ENCODE measurements around the gene STAT3. TPM values are rescaled to one million over a fixed set of nuclear protein-coding genes. Genes with fewer than 3 reads are reported as not detected.

Gene STAT3
- total RNA-seq, 1 donor from 2014 or later = 210 TPM

- Histone ChIP-seq H3K27me3 (no peaks in the 10 kb centered on the region), H3K4me1 (peaks cover 50% of the 10 kb centered on the region), H3K36me3 (no peaks in the 10 kb centered on the region), H3K9me3 (no peaks in the 10 kb centered on the region), H3K4me3 (no peak overlapping the region), H3K27ac (peak overlapping the region; percentile 37)
- TF ChIP-seq CTCF (IDR thresholded peaks at IDR 0.05) = no peak
- TF ChIP-seq POLR2AphosphoS5 (IDR thresholded peaks at IDR 0.05; ENCODE audit: insufficient read depth in 1 of 2, low read depth in 1 of 2) = no peak
- no peak for TF ChIP-seq POLR2A (IDR thresholded peaks at IDR 0.05)
- no peak for DNase-seq (ENCODE audit: extremely low spot score in 2 of 2)
- intact Hi-C loops (cut with DNase I) = loop anchor here (5.0 kb wide), 1 partner anchor 97 kb away; no protein-coding TSS in a partner anchor
Measured at GRCh38 chr17:42424991-42425610, 36.9 kb upstream of the STAT3 start.

- intact Hi-C loops (cut with DNase I) = loop anchor here (2.0 to 5.0 kb wide), 2 partner anchors 35 to 99 kb away; partner anchors contain the start of gene ATP6V0A1
- H3K4me3 ChIP-seq = peak overlapping the region; percentile 93
- DNase-seq (ENCODE audit: extremely low spot score in 2 of 2) = no peak
Measured at GRCh38 chr17:42423766-42424165, 35.5 kb upstream of the STAT3 start.

GRCh38 chr17:42422958-42423712, 34.9 kb upstream of the STAT3 start, which contains the start of gene CAVIN1:
Gene CAVIN1, minus strand, starts transcription at chr17:42423256. Its CDS starts 159 bp downstream, at chr17:42423097.
- TF ChIP-seq POLR2AphosphoS5 (IDR thresholded peaks at IDR 0.05; ENCODE audit: insufficient read depth in 1 of 2, low read depth in 1 of 2) (peak; percentile 95 to 100), POLR2A (IDR thresholded peaks at IDR 0.05) (peak in 1 of 2 donors; percentile 97), CTCF (IDR thresholded peaks at IDR 0.05) (no peak)
- Histone ChIP-seq H3K27me3 (no peaks in the 10 kb centered on the region), H3K36me3 (no peaks in the 10 kb centered on the region), H3K9me3 (no peaks in the 10 kb centered on the region), H3K4me1 (peaks cover 57% of the 10 kb centered on the region), H3K4me3 (peak within 1 kb of the TSS; percentile 93), H3K27ac (peak within 1 kb of the TSS; percentile 96)
- intact Hi-C loops (cut with DNase I) = loop anchor here (2.0 to 5.0 kb wide), 2 partner anchors 36 to 99 kb away; partner anchors contain the start of gene ATP6V0A1
- DNase-seq (ENCODE audit: extremely low spot score in 2 of 2) = peak in 1 of 2 donors; percentile 98

More at GRCh38 chr17:42423766-42424165, 35.5 kb upstream of the STAT3 start:
- no peaks in the 10 kb centered on the region for H3K36me3 ChIP-seq
- peaks cover 58% of the 10 kb centered on the region for H3K4me1 ChIP-seq
- H3K27ac ChIP-seq = peak overlapping the region; percentile 96
- no peaks in the 10 kb centered on the region for H3K27me3 ChIP-seq
- TF ChIP-seq POLR2A (IDR thresholded peaks at IDR 0.05) (no peak), POLR2AphosphoS5 (IDR thresholded peaks at IDR 0.05; ENCODE audit: insufficient read depth in 1 of 2, low read depth in 1 of 2) (no peak), CTCF (IDR thresholded peaks at IDR 0.05) (no peak)
- no peaks in the 10 kb centered on the region for H3K9me3 ChIP-seq

- H3K36me3 ChIP-seq = no peaks in the 10 kb centered on the region
- peak overlapping the region; percentile 96 for H3K27ac ChIP-seq
- H3K4me3 ChIP-seq = peak overlapping the region; percentile 93
- no peaks in the 10 kb centered on the region for H3K9me3 ChIP-seq
- peaks cover 53% of the 10 kb centered on the region for H3K4me1 ChIP-seq
- DNase-seq (ENCODE audit: extremely low spot score in 2 of 2) = no peak
- TF ChIP-seq POLR2A (IDR thresholded peaks at IDR 0.05) (no peak), CTCF (IDR thresholded peaks at IDR 0.05) (no peak), POLR2AphosphoS5 (IDR thresholded peaks at IDR 0.05; ENCODE audit: insufficient read depth in 1 of 2, low read depth in 1 of 2) (no peak)
- no peaks in the 10 kb centered on the region for H3K27me3 ChIP-seq
- intact Hi-C loops (cut with DNase I) = loop anchor here (2.0 to 5.0 kb wide), 2 partner anchors 36 to 100 kb away; partner anchors contain the start of gene ATP6V0A1
Measured at GRCh38 chr17:42422412-42422957, 34.2 kb upstream of the STAT3 start.
